Measurements from ENCODE around the gene ALG12.

ALG12 gene

GRCh38 chr22:49929211-49929979 lies 11.2 kb upstream of the ALG12 start:
- no peak for DNase-seq

GRCh38 chr22:49928555-49929210 lies 10.4 kb upstream of the ALG12 start:
- no peak for DNase-seq

GRCh38 chr22:49928185-49928495 lies 9.9 kb upstream of the ALG12 start:
- DNase-seq: no peak

- DNase-seq: no peak
Observed at GRCh38 chr22:49927483-49928184, 9.4 kb upstream of the ALG12 start.

GRCh38 chr22:49926916-49927315 lies 8.7 kb upstream of the ALG12 start:
- no peak for DNase-seq

- no peak for DNase-seq
Observed at GRCh38 chr22:49925525-49926128, 7.4 kb upstream of the ALG12 start.

- no peak for DNase-seq
Observed at GRCh38 chr22:49924113-49924833, 6.0 kb upstream of the ALG12 start.

GRCh38 chr22:49923445-49923844 lies 5.2 kb upstream of the ALG12 start:
- DNase-seq: no peak

- no peak for DNase-seq
Observed at GRCh38 chr22:49922926-49923325, 4.7 kb upstream of the ALG12 start.

GRCh38 chr22:49922484-49922883 lies 4.2 kb upstream of the ALG12 start:
- no peak for DNase-seq

- DNase-seq: no peak
Observed at GRCh38 chr22:49921508-49922278, 3.5 kb upstream of the ALG12 start.

GRCh38 chr22:49920859-49921258 lies 2.6 kb upstream of the ALG12 start:
- DNase-seq: no peak

- DNase-seq: no peak
Observed at GRCh38 chr22:49918911-49919881, 958 bp upstream of the ALG12 start.

- no peak for DNase-seq
Observed at GRCh38 chr22:49916831-49917230, 1.4 kb downstream of the ALG12 start.

- no peak for DNase-seq
Observed at GRCh38 chr22:49915610-49916009, 2.6 kb downstream of the ALG12 start.

- no peak for DNase-seq
Observed at GRCh38 chr22:49914256-49914655, 4.0 kb downstream of the ALG12 start.

- no peak for DNase-seq
Observed at GRCh38 chr22:49913446-49913845, 4.8 kb downstream of the ALG12 start.

GRCh38 chr22:49913026-49913425 lies 5.2 kb downstream of the ALG12 start:
- DNase-seq: no peak

- no peak for DNase-seq
Observed at GRCh38 chr22:49911881-49912625, 6.2 kb downstream of the ALG12 start.

Data from NCI-H187 (cell line).